ENCODE measurements around the gene GINS2. TPM values are rescaled to one million over a fixed set of nuclear protein-coding genes. Genes with fewer than 3 reads are reported as not detected.
A peak's percentile ranks its signal among the peaks of the same experiment; 100 is the strongest.

The GINS2 gene
- total RNA-seq, 1 donor from 2014 or later = 0.81 TPM

- intact Hi-C loops (cut with DNase I) = loop anchor here (10.0 kb wide), 1 partner anchor 65 kb away; no protein-coding TSS in a partner anchor
- ATAC-seq (ENCODE audit: poor library complexity) (no peak), DNase-seq (no peak)
Observed at GRCh38 chr16:85650135-85650843, 38.5 kb downstream of the GINS2 start.

GRCh38 chr16:85649411-85650134 is 39.2 kb downstream of the GINS2 start:
- intact Hi-C loops (cut with DNase I) = loop anchor here (10.0 kb wide), 1 partner anchor 65 kb away; no protein-coding TSS in a partner anchor
- no peak for DNase-seq
- no peak for ATAC-seq (ENCODE audit: poor library complexity)

- intact Hi-C loops (cut with DNase I) = no loop called here
Observed at GRCh38 chr16:85648805-85649204, 39.9 kb downstream of the GINS2 start.

DNA sequence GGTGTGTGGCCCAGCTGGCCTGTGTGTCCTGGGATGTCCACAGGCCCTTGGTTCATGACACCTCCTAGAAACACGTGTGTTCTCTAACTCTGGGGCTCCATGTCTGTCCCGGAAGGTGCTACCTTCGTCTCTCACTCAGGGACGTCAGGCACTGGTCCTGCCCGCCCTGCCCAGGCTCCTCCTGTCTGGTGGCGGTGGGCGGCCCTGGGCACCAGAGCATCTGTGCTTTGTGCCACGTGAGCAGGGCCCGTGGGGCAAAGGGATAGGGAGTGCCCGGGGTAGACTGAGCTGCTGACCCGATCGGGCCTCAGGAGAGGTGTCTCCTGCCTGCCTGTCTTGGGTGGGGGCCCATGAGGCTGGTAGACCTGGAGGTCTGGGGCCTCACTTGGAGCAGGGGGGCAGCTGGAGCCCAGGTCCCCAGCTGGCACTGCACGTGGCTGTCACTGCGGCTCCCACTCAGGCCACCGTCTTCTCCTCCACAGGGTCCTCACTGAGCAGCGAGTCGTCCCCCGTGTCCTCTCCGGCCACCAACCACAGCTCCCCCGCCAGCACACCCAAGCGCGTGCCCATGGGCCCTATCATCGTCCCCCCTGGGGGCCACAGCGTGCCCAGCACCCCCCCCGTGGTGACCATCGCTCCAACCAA is 40.6 kb downstream of the GINS2 start:
- intact Hi-C loops (cut with DNase I) = no loop called here
- DNase-seq (no peak), ATAC-seq (ENCODE audit: poor library complexity) (no peak)

More at GRCh38 chr16:85648805-85649204, 39.9 kb downstream of the GINS2 start:
- ATAC-seq (ENCODE audit: poor library complexity) = no peak
- DNase-seq = no peak

DNA sequence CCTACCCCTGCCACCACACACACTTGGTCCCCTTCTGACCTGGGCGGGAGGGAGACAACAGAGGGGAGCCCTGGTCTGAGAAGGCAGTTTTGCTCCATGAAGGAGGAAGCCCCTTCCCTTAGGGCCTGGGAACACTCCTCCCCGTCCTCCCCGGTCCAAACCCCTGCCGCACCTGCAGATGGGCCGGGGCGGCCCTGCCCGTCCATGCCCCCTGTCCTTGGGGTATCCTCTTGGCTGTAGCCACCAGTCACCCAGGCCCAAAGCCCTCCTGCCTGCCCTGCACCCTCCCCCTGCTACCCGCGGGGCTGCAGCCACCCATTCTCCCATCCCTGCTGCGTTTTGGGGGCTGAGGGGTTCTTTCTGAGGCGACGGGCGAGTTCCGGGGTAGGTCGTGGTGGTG is 41.8 kb downstream of the GINS2 start:
- intact Hi-C loops (cut with DNase I) = no loop called here
- no peak for DNase-seq
- no peak for ATAC-seq (ENCODE audit: poor library complexity)

- no peak for DNase-seq
- intact Hi-C loops (cut with DNase I) = no loop called here
- no peak for ATAC-seq (ENCODE audit: poor library complexity)
Observed at GRCh38 chr16:85646358-85646907, 42.3 kb downstream of the GINS2 start.

GRCh38 chr16:85645021-85645589 is 43.6 kb downstream of the GINS2 start:
- DNase-seq = no peak
- ATAC-seq (ENCODE audit: poor library complexity) = no peak
- intact Hi-C loops (cut with DNase I) = no loop called here

DNA sequence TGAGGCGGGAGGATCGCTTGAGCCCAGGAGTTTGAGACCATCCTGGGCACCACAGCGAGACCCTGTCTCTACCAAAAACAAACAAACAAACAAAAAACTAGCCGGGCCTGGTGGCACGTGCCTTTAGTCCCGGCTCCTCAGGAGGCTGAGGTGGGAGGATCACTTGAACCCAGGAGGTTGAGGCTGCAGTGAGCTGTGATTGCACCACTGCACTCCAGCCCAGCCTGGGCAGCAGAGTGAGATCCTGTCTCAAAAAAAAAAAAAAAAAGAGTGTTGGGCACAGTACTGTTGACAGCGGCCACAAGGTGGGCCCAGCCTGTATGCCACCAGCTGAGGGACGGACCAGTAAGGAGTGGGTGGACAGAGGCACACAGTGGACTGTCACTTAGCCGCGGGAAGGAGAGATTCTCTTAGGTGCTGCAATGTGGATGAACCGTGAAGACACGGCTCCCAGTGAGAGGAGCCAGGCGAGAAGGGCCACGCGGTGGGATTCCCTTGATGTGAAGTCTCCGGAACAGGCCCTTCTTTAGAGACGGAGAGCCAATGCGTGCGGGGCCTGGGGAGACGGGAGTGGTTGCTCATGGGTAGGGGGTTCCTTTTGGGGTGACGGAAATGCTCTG is 44.6 kb downstream of the GINS2 start:
- no peak for DNase-seq
- ATAC-seq (ENCODE audit: poor library complexity) = no peak
- intact Hi-C loops (cut with DNase I) = no loop called here

- ATAC-seq (ENCODE audit: poor library complexity) = no peak
- intact Hi-C loops (cut with DNase I) = no loop called here
- no peak for DNase-seq
Observed at GRCh38 chr16:85643631-85644030, 45.1 kb downstream of the GINS2 start.

GRCh38 chr16:85642762-85643358 is 45.9 kb downstream of the GINS2 start:
- intact Hi-C loops (cut with DNase I) = no loop called here
- DNase-seq (no peak), ATAC-seq (ENCODE audit: poor library complexity) (no peak)

DNA sequence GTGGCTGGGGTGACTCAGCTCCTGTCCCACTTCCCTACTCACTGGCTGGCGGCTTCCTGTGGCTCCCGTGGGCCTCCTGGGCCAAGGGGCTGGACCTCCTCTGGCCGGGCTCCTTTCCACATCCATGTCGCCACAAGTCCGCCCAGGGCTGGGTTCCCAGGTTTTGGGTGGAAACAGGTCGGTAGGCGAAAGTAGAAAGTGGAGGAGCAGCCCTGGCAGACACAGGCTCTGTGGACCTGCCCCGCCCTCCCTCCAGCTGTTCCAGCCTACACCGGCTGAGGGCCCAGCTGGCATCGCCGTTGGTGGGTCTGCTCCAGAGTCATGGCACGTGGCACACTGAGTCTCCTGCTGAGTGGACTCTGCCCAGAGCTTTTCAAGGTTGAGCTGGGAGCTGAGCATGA is 47.0 kb downstream of the GINS2 start:
- DNase-seq (peak; percentile 75), ATAC-seq (ENCODE audit: poor library complexity) (peak; percentile 71)
- intact Hi-C loops (cut with DNase I) = no loop called here

DNA sequence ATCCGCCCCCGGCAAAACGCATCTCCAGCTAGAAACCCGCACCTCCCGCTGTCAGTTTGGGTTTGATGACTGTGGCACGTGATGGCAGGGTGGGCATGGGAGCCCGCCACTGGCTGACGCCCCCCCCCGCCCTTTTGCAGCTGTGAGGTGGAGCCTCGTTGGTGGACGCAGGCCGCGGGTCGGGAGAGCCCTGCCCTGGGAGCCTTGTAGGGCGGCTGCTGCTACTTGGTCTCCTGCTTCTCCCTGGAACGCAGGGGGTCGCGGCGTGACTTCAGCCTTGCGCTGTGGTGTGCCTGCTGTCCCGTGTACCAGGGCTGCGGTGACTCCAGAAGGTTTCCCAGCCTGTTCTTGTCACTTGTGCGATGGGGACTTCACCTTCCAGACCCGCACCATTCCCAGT is 47.4 kb downstream of the GINS2 start:
- intact Hi-C loops (cut with DNase I) = no loop called here
- ATAC-seq (ENCODE audit: poor library complexity) (no peak), DNase-seq (no peak)

DNA sequence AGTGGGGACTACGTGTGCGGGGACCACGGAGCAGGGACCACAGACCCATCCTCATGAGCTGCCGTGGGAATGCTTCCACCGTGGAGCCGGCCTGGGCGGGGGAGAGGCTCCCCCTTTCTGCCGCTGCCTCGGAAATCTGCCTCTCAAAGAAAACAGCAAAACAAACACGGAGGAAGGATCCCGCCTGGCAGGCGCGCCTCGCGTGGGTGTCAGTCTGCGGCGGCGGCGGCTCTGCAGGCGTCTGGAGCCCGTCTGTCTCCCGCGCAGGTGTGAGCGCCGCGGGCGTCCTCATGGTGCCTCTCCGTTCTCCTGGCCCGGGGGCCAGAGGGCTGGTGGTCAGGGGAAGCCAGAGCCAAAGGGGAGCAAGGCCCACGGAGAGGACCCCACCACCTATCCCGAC is 48.2 kb downstream of the GINS2 start:
- ATAC-seq (ENCODE audit: poor library complexity) = no peak
- no peak for DNase-seq
- intact Hi-C loops (cut with DNase I) = no loop called here

DNA sequence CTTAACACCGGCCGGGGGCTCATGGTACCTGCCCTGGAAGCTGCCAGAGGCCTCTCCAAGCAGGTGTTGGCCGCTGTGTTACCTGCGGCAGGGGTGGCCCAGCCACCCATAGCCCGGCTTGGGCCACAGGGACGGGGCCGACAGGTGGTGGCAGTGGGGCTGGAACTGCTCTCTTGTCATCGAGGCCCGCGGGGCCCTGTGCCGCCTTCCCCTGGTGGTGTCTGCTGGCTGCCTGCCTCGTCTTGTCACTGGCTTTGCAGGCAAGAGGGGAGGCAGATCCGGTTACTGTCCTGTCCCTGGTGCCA is 48.5 kb downstream of the GINS2 start:
- intact Hi-C loops (cut with DNase I) = no loop called here
- DNase-seq (no peak), ATAC-seq (ENCODE audit: poor library complexity) (no peak)

GRCh38 chr16:85639529-85640253 is 49.1 kb downstream of the GINS2 start:
- ATAC-seq (ENCODE audit: poor library complexity) (peak; percentile 84), DNase-seq (peak; percentile 83)
- intact Hi-C loops (cut with DNase I) = no loop called here

DNA sequence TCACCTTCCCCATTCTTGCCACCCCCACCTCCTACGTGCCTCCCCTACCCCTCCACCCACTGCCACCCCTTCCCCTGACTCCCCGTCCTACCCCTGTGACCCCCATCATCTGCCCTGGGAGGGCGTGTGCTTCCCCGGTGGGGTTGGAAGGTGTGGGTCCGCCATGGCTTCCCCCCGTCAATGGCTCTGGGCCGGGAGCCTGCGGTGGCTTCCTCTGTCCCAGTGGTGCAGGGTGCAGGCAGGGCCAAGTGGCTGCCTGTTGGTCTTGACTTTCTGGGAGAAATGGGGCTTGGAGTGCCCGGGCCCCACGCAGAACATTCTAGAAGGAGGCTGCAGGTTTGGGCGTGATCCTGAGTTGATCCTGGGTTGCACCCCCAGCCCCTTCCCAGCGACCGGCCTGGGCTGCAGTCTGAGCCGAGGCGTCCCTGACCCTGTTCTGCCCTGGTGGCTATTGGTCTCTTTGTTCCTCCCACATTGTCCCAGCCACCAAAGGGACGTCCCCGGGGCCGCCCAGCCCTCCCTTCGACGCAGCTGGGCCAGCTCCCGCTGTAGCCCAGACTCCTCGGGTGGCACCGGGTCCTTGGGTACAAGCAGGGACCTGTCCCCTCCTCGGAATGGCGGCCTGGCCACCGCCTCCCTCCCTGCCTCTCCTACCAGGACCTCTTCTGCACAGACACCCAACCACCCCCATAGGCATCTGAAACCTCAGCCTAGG is 49.9 kb downstream of the GINS2 start:
- peak; percentile 2 for ATAC-seq (ENCODE audit: poor library complexity)
- no peak for DNase-seq
- intact Hi-C loops (cut with DNase I) = no loop called here

Data from Right ventricle myocardium superior (tissue), 1 donor.